Islet of Langerhans (tissue), 1 donor: ENCODE measurements around the gene KCNT2.

Source experiments
- FAIRE-seq: peaks from one replicate; lab custom pipeline; 2011; peaks lifted over from hg19 to GRCh38; lab: Jason Lieb, UNC

The KCNT2 gene

DNA sequence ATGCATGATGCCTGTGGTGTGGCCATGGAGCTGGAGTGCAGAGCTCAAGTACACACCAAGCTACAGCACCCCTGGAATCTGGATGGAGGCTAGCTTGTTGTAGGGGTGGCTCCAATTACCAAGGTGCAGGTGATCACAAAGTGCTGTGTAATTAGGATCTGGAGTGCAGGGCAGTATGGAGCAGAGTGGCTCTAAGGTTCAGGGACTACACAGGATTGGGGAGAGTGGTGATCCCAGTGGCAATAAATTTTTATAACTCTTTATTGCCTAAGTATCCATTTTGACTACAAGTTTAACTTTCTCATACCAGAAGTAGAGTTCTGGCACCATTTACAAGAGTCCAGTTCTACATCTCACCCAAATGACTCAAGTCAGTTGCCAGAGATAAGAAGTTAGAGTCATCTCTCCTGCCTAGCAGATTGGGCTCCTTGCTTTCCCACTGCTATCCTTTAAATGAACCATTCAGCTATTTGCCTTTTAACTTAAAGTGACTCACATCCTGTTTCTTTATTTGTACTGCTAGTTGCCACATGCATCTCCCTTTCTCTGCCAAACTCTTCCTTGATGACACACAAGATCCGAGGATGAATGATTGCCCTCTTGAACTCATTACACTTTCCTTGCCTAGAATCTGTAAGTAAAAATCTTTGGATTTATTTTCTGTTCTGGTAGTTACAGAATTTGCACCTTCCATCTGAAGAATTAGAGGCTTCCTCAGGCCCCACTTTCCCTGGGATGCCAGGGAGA lies 427.2 kb downstream of the KCNT2 start:
- FAIRE-seq, result no peak

DNA sequence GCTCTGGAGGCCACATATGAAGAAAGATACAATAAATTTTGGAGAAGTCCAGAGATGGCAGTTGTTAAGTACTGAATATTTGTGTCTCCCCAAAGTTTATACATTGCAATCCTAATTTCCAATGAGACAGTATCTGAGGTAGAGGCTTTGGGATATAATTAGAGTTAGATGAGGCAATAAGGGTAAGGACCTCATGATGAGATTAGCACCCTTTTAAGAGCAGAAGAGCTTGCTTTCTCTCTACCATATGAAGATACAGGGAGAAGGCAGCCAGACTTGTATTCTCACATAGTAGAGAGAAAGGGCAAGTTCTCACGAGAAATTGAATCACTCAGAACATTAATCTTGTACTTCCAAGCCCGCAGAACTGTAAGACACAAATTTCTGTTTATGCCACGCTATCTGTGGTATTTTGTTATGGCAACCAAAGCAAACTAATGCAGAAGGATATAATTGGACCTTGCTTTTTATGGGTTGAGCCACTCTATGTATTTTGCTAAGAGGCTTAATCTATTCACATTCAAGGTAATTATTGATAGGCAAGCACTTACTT lies 430.1 kb downstream of the KCNT2 start:
- no peak for FAIRE-seq
